OCI-LY7 (cell line): ENCODE data around the gene PKD1L1.

Experiments
- CTCF ChIP-seq: fragments of 200-600 bp; sonication (generic); conservative IDR thresholded peaks from 2 replicates; pipeline ENCODE4 v1.5.1; 2014; ENCODE audit warnings: mild to moderate bottlenecking, antibody characterized with exemption, low read length, moderate library complexity, mixed read lengths
- EZH2phosphoT487 ChIP-seq: fragments of 200-600 bp; sonication (generic); IDR thresholded peaks from 2 replicates; pipeline ENCODE4 v1.6.1; 2018; ENCODE audit warnings: low read depth, borderline replicate concordance, mild to moderate bottlenecking, mixed run types, antibody characterized with exemption, low read length, moderate library complexity, mixed read lengths

DNA sequence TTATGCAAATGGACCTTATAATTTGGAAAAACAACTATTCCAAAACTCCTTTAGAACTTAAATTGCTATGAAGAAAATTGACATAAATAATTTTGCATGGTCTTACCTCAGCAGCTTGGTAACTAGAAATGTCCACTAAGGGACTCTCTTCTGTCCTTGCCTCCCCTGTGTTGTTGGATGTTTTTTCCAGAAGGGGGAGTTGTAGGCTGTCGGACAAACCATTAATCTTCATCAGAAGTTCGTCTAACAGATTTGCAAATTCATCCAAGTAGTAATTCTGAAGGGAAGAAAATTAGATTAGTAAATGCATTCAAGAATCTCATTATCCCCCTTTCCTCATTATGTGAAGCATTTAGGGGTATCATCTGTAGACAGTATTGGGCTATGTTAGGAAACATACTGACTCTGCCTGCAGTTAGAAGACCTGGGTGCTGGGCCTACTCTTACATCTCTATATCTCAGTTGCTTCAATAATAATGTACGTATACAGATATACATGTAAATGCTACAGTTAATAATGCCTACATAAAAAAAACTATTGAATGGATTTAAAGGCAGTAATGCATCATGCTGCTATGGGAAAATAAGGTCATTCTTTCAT is 155.6 kb downstream of the PKD1L1 start:
- no peak for TF ChIP-seq EZH2phosphoT487
- peak; percentile 71; the same call in 1 of the 2 replicates for TF ChIP-seq CTCF
